ENCODE measurements around the gene PSMD5.

The PSMD5 gene

DNA sequence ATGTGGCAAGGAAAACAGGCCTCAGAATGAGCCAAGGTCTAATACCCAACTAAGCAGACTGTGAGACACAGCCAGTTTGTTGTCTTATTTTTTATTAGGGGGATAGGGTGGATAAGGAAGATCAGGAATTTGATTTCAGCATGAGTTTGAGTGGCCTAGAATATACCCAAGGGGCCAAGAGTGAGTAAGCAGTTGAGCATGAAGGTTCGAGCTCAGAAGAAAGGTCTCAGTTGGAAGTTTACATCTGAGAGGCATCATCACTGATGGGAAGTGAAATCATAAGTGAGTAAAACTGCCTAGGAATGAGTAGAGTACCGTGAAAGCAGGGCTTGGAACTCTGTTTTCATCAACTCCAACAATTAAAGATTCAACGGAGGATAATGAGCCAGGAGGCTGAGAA is 12.6 kb downstream of the PSMD5 start:
- ATAC-seq: no peak
- TF ChIP-seq ZC3H10 (CRISPR knock-in tag; IDR thresholded peaks at IDR 0.05) (no peak), OSR1 (CRISPR knock-in tag; IDR thresholded peaks at IDR 0.05) (no peak), ZFP3 (CRISPR knock-in tag; IDR thresholded peaks at IDR 0.05) (no peak), ESRRG (CRISPR knock-in tag; IDR thresholded peaks at IDR 0.05) (no peak), ZFP30 (CRISPR knock-in tag; IDR thresholded peaks at IDR 0.05) (no peak), CSDC2 (CRISPR knock-in tag; IDR thresholded peaks at IDR 0.05) (no peak), ZNF70 (CRISPR knock-in tag; IDR thresholded peaks at IDR 0.05) (no peak), ZNF8 (CRISPR knock-in tag; IDR thresholded peaks at IDR 0.05) (no peak), TOX (CRISPR knock-in tag; IDR thresholded peaks at IDR 0.05; ENCODE audit: borderline replicate concordance) (no peak), PPARA (CRISPR knock-in tag; IDR thresholded peaks at IDR 0.05; ENCODE audit: borderline replicate concordance) (no peak), RARB (CRISPR knock-in tag; IDR thresholded peaks at IDR 0.05) (no peak), TCF4 (CRISPR knock-in tag; IDR thresholded peaks at IDR 0.05; ENCODE audit: borderline replicate concordance) (no peak), GLIS3 (CRISPR knock-in tag; IDR thresholded peaks at IDR 0.05) (no peak), ARNTL (CRISPR knock-in tag; IDR thresholded peaks at IDR 0.05; ENCODE audit: borderline replicate concordance, low read depth) (no peak), ISL1 (CRISPR knock-in tag; IDR thresholded peaks at IDR 0.05) (no peak)
- TF ChIP-seq, protein P1, sequence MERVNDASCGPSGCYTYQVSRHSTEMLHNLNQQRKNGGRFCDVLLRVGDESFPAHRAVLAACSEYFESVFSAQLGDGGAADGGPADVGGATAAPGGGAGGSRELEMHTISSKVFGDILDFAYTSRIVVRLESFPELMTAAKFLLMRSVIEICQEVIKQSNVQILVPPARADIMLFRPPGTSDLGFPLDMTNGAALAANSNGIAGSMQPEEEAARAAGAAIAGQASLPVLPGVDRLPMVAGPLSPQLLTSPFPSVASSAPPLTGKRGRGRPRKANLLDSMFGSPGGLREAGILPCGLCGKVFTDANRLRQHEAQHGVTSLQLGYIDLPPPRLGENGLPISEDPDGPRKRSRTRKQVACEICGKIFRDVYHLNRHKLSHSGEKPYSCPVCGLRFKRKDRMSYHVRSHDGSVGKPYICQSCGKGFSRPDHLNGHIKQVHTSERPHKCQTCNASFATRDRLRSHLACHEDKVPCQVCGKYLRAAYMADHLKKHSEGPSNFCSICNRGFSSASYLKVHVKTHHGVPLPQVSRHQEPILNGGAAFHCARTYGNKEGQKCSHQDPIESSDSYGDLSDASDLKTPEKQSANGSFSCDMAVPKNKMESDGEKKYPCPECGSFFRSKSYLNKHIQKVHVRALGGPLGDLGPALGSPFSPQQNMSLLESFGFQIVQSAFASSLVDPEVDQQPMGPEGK (CRISPR knock-in tag; IDR thresholded peaks at IDR 0.05; ENCODE audit: borderline replicate concordance): no peak
- TF ChIP-seq, protein P2, sequence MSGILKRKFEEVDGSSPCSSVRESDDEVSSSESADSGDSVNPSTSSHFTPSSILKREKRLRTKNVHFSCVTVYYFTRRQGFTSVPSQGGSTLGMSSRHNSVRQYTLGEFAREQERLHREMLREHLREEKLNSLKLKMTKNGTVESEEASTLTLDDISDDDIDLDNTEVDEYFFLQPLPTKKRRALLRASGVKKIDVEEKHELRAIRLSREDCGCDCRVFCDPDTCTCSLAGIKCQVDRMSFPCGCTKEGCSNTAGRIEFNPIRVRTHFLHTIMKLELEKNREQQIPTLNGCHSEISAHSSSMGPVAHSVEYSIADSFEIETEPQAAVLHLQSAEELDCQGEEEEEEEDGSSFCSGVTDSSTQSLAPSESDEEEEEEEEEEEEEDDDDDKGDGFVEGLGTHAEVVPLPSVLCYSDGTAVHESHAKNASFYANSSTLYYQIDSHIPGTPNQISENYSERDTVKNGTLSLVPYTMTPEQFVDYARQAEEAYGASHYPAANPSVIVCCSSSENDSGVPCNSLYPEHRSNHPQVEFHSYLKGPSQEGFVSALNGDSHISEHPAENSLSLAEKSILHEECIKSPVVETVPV (CRISPR knock-in tag; IDR thresholded peaks at IDR 0.05): no peak
- TF ChIP-seq, protein P3, sequence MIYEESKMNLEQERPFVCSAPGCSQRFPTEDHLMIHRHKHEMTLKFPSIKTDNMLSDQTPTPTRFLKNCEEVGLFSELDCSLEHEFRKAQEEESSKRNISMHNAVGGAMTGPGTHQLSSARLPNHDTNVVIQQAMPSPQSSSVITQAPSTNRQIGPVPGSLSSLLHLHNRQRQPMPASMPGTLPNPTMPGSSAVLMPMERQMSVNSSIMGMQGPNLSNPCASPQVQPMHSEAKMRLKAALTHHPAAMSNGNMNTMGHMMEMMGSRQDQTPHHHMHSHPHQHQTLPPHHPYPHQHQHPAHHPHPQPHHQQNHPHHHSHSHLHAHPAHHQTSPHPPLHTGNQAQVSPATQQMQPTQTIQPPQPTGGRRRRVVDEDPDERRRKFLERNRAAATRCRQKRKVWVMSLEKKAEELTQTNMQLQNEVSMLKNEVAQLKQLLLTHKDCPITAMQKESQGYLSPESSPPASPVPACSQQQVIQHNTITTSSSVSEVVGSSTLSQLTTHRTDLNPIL (CRISPR knock-in tag; IDR thresholded peaks at IDR 0.05; ENCODE audit: low read depth): no peak
- TF ChIP-seq, protein P4, sequence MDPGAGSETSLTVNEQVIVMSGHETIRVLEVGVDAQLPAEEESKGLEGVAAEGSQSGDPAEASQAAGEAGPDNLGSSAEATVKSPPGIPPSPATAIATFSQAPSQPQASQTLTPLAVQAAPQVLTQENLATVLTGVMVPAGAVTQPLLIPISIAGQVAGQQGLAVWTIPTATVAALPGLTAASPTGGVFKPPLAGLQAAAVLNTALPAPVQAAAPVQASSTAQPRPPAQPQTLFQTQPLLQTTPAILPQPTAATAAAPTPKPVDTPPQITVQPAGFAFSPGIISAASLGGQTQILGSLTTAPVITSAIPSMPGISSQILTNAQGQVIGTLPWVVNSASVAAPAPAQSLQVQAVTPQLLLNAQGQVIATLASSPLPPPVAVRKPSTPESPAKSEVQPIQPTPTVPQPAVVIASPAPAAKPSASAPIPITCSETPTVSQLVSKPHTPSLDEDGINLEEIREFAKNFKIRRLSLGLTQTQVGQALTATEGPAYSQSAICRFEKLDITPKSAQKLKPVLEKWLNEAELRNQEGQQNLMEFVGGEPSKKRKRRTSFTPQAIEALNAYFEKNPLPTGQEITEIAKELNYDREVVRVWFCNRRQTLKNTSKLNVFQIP (CRISPR knock-in tag; IDR thresholded peaks at IDR 0.05; ENCODE audit: borderline replicate concordance, low read depth): no peak
- TF ChIP-seq, protein P5, sequence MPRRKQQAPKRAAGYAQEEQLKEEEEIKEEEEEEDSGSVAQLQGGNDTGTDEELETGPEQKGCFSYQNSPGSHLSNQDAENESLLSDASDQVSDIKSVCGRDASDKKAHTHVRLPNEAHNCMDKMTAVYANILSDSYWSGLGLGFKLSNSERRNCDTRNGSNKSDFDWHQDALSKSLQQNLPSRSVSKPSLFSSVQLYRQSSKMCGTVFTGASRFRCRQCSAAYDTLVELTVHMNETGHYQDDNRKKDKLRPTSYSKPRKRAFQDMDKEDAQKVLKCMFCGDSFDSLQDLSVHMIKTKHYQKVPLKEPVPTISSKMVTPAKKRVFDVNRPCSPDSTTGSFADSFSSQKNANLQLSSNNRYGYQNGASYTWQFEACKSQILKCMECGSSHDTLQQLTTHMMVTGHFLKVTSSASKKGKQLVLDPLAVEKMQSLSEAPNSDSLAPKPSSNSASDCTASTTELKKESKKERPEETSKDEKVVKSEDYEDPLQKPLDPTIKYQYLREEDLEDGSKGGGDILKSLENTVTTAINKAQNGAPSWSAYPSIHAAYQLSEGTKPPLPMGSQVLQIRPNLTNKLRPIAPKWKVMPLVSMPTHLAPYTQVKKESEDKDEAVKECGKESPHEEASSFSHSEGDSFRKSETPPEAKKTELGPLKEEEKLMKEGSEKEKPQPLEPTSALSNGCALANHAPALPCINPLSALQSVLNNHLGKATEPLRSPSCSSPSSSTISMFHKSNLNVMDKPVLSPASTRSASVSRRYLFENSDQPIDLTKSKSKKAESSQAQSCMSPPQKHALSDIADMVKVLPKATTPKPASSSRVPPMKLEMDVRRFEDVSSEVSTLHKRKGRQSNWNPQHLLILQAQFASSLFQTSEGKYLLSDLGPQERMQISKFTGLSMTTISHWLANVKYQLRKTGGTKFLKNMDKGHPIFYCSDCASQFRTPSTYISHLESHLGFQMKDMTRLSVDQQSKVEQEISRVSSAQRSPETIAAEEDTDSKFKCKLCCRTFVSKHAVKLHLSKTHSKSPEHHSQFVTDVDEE (CRISPR knock-in tag; IDR thresholded peaks at IDR 0.05): no peak

DNA sequence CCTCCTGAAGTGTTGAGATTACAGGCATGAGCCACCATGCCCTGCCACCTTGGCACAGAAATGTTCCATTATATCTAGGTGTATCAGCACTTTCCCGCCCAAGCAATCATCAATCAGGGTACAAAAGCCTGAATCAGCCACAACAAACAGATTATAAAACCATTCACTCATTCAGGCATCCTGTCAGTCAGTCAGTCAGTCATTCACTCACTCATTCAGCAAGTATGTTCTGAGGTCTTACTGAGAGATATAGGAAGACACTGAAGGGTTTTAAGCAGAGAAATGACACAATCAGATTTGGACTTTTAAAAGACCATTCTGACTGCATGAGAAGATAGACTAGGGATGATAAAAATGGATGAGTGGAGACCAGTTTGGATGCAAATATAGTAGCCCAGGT is 13.1 kb downstream of the PSMD5 start:
- no peak for ATAC-seq
- TF ChIP-seq ARNTL (CRISPR knock-in tag; IDR thresholded peaks at IDR 0.05; ENCODE audit: borderline replicate concordance, low read depth): no peak
- TF ChIP-seq ZC3H10 (CRISPR knock-in tag; IDR thresholded peaks at IDR 0.05): no peak
- TF ChIP-seq, protein P2 (CRISPR knock-in tag; IDR thresholded peaks at IDR 0.05): no peak
- TF ChIP-seq, protein P3 (CRISPR knock-in tag; IDR thresholded peaks at IDR 0.05; ENCODE audit: low read depth): no peak
- TF ChIP-seq ESRRG (CRISPR knock-in tag; IDR thresholded peaks at IDR 0.05): no peak
- no peak for TF ChIP-seq TCF4 (CRISPR knock-in tag; IDR thresholded peaks at IDR 0.05; ENCODE audit: borderline replicate concordance)
- TF ChIP-seq TOX (CRISPR knock-in tag; IDR thresholded peaks at IDR 0.05; ENCODE audit: borderline replicate concordance): no peak
- no peak for TF ChIP-seq GLIS3 (CRISPR knock-in tag; IDR thresholded peaks at IDR 0.05)
- TF ChIP-seq, protein P5 (CRISPR knock-in tag; IDR thresholded peaks at IDR 0.05): no peak
- TF ChIP-seq ZNF8 (CRISPR knock-in tag; IDR thresholded peaks at IDR 0.05): no peak
- TF ChIP-seq BACH2 (CRISPR knock-in tag; IDR thresholded peaks at IDR 0.05; ENCODE audit: borderline replicate concordance): no peak
- TF ChIP-seq, protein P1 (CRISPR knock-in tag; IDR thresholded peaks at IDR 0.05; ENCODE audit: borderline replicate concordance): no peak
- no peak for TF ChIP-seq ZNF70 (CRISPR knock-in tag; IDR thresholded peaks at IDR 0.05)
- no peak for TF ChIP-seq ZFP3 (CRISPR knock-in tag; IDR thresholded peaks at IDR 0.05)

All from SK-N-SH treated with all-trans-retinoic acid at 6 μM for 48 hours (cell line).